Measurements from ENCODE around the gene NEURL1.

Gene NEURL1

GRCh38 chr10:103580430-103580829, 86.9 kb downstream of the NEURL1 start:
- DNase-seq (ENCODE audit: low read depth in 2 of 3, low spot score in 1 of 3) = no peak

DNA sequence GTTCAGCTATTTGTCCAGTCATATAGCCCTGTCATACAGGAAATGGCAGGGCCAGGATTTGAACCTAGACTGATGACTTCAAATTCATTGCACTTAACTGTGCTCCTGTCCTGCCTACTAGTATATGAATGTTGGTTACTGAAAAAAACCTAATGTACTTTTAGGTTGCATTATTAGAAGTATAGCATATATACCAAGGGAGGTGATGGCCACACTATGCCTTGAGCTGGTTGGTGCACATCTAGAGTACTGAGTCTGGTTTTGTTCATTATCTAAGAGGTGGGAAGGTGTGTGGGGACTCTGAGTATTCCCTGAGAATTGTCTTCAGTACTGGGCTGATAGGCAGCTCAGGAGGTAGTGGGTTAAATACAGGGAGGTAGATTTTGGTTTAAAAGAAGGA, 88.0 kb downstream of the NEURL1 start:
- DNase-seq (ENCODE audit: low read depth in 2 of 3, low spot score in 1 of 3) = no peak

GRCh38 chr10:103582331-103583123, 89.0 kb downstream of the NEURL1 start:
- DNase-seq (ENCODE audit: low read depth in 2 of 3, low spot score in 1 of 3) = no peak

GRCh38 chr10:103583871-103584215, 90.3 kb downstream of the NEURL1 start:
- peak in 1 of 3 donors; percentile 13 for DNase-seq (ENCODE audit: low read depth in 2 of 3, low spot score in 1 of 3)

- peak; percentile 37 to 41 (median 37) for DNase-seq (ENCODE audit: low read depth in 2 of 3, low spot score in 1 of 3)
Measured at GRCh38 chr10:103584216-103585010, 90.9 kb downstream of the NEURL1 start.

GRCh38 chr10:103585011-103585405, 91.5 kb downstream of the NEURL1 start:
- DNase-seq (ENCODE audit: low read depth in 2 of 3, low spot score in 1 of 3) = no peak

DNA sequence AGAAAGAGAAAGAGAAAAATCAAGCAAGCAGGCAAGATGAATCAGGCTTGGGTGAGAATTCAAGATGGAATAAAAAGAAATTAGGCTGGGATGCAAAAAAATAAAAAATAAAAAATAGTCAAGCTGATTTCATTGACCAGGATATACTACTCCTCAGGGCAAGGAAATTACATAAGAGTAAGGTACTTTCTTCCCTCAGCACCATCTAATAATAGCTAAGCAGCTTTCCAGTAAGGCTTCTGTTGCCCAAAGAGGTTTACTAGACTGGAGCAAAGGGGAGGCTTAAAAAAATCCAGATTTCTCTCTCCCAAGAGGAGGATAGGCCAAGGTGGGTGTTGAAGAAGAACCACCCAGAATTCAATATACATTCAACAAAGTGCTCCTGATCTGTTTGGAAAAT, 93.6 kb downstream of the NEURL1 start:
- no peak for DNase-seq (ENCODE audit: low read depth in 2 of 3, low spot score in 1 of 3)

DNA sequence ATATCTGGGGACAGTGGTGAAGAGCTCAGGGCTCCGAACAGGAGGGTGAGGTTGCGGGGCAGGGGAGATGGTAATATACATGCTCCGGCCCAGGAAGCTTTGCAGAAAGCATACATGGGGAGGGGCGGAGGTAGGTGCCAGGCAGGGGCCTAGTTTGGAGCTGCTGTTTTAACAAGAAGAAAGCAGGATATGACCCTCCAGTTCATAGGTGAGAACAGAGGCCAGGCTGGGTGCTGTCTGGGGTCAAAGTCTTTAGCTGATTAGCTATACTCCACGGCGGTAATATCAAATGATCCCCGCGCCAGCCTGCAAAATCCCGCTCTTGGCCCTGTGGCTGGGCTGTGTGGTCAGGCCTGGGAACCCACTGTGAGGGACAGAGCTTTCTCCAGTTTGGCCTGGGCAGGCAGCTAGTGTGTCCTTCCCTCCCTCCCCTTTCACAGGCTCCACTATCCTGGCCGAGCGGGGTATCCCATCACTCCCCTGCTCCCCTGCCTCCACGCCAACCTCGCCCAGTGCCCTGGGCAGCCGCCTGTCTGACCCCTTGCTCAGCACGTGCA, 95.6 kb downstream of the NEURL1 start:
- no peak for DNase-seq (ENCODE audit: low read depth in 2 of 3, low spot score in 1 of 3)

- DNase-seq (ENCODE audit: low read depth in 2 of 3, low spot score in 1 of 3) = no peak
Measured at GRCh38 chr10:103590060-103590459, 96.6 kb downstream of the NEURL1 start.

- DNase-seq (ENCODE audit: low read depth in 2 of 3, low spot score in 1 of 3) = no peak
Measured at GRCh38 chr10:103590744-103591291, 97.3 kb downstream of the NEURL1 start.

DNA sequence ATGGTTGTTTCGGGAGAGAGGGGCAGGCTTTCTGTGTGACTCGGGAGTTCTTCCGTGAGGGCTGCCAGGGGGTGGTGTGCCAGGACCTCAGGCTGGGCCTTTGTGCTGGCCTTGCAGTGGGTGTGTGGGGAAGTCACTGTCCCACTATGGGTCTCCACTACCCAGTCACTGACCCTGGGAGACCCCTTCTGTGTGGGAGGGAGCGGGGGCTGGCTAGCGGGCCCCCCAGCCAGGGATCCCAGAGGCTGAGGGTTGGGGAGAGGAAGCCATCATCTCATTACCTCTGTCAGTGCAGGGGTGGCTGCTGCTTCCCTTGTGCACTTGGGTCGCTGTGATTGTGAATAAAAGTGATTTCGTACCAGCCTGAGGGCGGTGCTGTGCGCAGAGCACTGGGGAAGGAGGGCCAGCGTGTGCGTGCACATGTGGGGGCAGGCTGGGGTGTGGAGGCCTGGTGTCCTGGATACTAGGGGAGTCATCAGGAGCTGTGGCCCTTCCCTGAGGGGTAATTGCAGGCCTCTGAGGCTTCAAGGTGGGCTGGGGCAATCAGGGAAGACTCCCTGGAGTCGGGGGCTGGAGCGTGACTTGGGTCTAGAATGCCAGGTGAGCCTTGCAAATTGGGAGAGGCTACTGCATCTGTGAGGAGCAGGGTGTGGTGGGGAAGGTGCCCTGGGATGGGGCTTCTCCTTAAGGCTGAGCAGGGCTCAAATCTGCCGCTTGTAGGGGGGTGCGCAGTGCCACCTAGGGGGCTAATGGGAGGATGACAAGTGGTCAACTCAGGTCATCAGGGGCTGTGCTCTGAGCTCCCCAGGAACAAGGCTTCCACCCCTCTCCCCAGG, 98.9 kb downstream of the NEURL1 start:
- peak; percentile 19 to 38 (median 19) for DNase-seq (ENCODE audit: low read depth in 2 of 3, low spot score in 1 of 3)

GRCh38 chr10:103593022-103593570, 99.6 kb downstream of the NEURL1 start:
- no peak for DNase-seq (ENCODE audit: low read depth in 2 of 3, low spot score in 1 of 3)

DNA sequence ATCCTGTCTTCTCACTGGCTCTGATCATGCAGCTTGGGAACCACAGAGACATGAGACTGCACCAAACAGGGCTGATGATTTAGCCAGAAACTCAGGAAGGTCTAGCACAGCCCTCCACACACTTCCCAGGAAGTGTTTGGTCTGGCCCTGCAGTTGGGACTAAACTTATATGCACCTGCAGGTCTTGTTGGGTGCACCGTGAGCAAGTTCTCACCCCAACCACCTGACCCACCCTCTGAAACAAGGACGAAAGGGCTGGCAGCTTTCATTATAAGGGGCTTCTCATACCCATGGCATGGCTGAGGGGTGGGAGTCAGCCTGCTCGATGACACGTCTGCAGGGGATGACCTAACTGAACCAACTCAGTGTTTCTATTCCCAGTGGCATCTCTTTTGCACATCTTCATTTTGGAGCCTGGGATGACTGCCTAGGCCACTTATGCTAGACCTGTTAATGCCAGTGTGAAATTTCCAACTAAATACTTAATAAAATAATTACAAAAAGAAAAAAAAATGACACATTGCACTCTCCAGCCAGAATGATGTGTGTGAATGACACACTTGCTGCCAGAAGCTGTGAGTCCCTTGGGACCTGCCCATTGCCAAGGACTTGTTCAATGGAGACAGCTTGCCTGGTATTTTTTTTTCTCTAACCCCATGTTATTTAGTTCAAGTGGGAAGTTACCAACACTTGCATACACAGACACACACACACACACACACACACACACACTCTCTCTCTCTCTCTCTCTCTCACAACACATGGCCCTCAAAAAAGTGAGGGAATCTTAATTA, 102.6 kb downstream of the NEURL1 start:
- DNase-seq (ENCODE audit: low read depth in 2 of 3, low spot score in 1 of 3) = no peak

- no peak for DNase-seq (ENCODE audit: low read depth in 2 of 3, low spot score in 1 of 3)
Measured at GRCh38 chr10:103597003-103597402, 103.5 kb downstream of the NEURL1 start.

DNA sequence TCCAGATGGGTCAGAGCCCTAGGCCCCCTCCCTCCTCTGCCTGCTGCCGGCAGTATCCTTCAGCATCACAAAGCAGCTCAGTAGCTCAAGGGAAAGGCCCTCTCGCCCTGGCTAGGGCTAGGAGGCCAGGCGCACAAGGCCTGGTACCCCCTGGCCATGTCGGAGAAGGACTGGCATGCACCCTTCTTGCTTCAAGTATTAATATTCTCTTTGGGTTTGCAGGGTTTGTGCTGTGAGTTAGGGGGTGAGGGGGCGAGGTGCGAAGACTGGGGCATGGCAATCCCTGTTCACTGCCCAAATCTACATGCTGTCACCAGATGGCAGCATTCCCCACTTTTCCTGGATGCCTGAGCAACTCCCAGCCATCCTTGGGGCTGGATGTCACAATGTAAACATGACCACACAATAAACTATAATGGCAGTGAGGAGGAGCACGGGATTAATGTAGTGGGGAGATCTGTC, 105.2 kb downstream of the NEURL1 start:
- DNase-seq (ENCODE audit: low read depth in 2 of 3, low spot score in 1 of 3) = no peak

GRCh38 chr10:103599211-103599610, 105.7 kb downstream of the NEURL1 start:
- no peak for DNase-seq (ENCODE audit: low read depth in 2 of 3, low spot score in 1 of 3)

DNA sequence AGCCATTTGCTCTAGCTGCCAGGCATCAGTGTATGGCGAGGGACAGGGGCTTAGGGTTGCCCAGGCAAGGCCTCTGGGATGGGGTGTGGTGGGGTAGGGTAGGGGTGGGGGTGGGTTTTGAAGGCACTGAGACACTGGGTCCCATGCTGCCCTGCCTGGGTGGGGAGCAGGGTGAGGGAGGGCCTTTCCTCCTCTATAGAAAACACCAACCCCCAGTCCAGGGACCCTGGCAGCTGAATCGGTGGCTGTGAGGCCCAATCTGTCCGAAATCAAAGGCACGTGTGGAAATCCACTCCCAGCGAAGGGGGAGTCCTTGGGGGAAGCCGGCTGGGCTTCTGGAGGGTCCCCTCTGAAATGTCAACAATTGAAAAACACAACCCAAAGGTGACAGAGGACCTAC, 106.4 kb downstream of the NEURL1 start:
- DNase-seq (ENCODE audit: low read depth in 2 of 3, low spot score in 1 of 3) = no peak

- no peak for DNase-seq (ENCODE audit: low read depth in 2 of 3, low spot score in 1 of 3)
Measured at GRCh38 chr10:103600325-103600724, 106.8 kb downstream of the NEURL1 start.

GRCh38 chr10:103600956-103601569, 107.6 kb downstream of the NEURL1 start:
- DNase-seq (ENCODE audit: low read depth in 2 of 3, low spot score in 1 of 3) = no peak

Data from stimulated activated CD4-positive, alpha-beta T cell treated with anti-CD3 and anti-CD28 coated beads, Interleukin-12 subunit alpha, Interleukin-12 subunit beta, amount 100 ng/mL, for 48 hours (primary cell).